Astrocyte of the cerebellum (primary cell): ENCODE data around the gene TK2.

ENCODE experiments used
- DNase-seq: peaks from one replicate; pipeline ENCODE4 v3.0.0-alpha.2; 2011; ENCODE audit warnings: low read depth
- H3K4me3 ChIP-seq: 2 replicates; pipeline ENCODE4 v1.5.1; 2011; ENCODE audit warnings: mild to moderate bottlenecking, low read depth, low read length, moderate library complexity
- in situ Hi-C: cut with HindIII; loops from 2 replicates; pipeline ENCODE4 v1.10.0; 2017; ENCODE audit warnings: low sequenced_read_pairs
- TF ChIP-seq, protein P1 (sequence below): IDR thresholded peaks from 2 replicates; pipeline ENCODE4 v1.5.1; 2012; ENCODE audit warnings: low read length, low read depth, moderate library complexity, mild to moderate bottlenecking; ENCODE audit errors: missing control alignments

TK2 gene

DNA sequence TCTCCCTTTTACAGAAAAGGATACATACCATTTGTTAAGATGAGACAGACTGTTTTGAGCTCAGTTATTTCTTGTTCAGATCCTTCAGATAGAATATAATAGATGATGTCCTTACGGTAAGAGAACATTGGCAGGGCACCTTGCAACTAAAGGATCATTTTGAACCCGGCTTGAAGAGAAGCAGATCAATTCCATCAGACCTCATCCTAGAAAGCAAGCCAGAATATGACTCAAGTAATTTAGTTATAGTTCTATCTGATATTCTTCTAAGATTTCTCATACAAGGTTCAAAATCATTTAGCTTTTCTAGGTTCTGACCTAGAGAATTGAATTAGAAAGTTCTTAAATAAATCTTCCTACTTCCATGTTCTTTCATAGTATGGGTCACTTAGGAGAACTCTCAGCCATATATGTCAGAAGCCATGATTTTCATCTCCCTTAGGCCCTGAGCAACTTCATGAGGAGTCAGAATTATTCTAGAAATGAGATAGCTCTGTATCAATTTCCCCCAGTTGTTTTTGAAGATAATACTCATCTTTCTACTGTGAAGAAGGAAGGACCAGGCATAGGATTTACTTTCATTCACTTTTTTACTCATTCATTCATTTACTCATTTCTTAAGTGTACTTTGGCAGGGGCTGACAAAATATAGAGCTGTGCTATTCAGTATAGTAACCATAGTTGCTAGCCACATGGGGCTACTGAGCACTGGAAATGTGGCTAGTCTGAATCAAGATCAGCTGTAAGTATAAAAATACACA lies 13.8 kb upstream of the TK2 start:
- no peak overlapping the region for H3K4me3 ChIP-seq
- no peak for DNase-seq
- in situ Hi-C loops: no loop called here
- TF ChIP-seq, protein P1, sequence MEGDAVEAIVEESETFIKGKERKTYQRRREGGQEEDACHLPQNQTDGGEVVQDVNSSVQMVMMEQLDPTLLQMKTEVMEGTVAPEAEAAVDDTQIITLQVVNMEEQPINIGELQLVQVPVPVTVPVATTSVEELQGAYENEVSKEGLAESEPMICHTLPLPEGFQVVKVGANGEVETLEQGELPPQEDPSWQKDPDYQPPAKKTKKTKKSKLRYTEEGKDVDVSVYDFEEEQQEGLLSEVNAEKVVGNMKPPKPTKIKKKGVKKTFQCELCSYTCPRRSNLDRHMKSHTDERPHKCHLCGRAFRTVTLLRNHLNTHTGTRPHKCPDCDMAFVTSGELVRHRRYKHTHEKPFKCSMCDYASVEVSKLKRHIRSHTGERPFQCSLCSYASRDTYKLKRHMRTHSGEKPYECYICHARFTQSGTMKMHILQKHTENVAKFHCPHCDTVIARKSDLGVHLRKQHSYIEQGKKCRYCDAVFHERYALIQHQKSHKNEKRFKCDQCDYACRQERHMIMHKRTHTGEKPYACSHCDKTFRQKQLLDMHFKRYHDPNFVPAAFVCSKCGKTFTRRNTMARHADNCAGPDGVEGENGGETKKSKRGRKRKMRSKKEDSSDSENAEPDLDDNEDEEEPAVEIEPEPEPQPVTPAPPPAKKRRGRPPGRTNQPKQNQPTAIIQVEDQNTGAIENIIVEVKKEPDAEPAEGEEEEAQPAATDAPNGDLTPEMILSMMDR: no peak

DNA sequence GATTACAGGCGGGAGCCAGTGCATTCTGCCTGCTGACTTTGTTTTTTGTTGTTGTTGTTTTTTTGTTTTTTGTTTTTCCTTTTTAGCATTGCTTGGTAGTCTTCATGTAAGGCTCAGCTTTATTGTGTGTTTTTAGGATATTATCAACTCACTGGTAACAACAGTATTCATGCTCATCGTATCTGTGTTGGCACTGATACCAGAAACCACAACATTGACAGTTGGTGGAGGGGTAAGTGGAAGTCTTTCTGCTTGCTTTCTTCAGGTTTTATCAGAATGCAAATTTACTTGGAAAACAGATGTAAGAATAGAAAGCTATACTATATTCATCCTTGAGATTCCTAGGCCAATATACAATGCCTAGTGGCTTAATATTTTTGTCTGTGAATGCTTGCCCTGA lies 13.1 kb upstream of the TK2 start:
- DNase-seq: no peak

GRCh38 chr16:66562409-66562808 lies 12.5 kb upstream of the TK2 start:
- TF ChIP-seq, protein P1: no peak
- no peak for DNase-seq
- in situ Hi-C loops: no loop called here
- no peak overlapping the region for H3K4me3 ChIP-seq

More for the DNA sequence above, 13.1 kb upstream of the TK2 start:
- H3K4me3 ChIP-seq: no peak overlapping the region
- TF ChIP-seq, protein P1: no peak
- in situ Hi-C loops: no loop called here

- TF ChIP-seq, protein P1: no peak
These were observed 11.6 kb upstream of the TK2 start for GRCh38 chr16:66561381-66562080.

GRCh38 chr16:66560107-66560506 lies 10.2 kb upstream of the TK2 start:
- TF ChIP-seq, protein P1: no peak
- H3K4me3 ChIP-seq: no peak overlapping the region
- in situ Hi-C loops: no loop called here
- DNase-seq: no peak

More at GRCh38 chr16:66561381-66562080, 11.6 kb upstream of the TK2 start:
- DNase-seq: no peak
- no peak overlapping the region for H3K4me3 ChIP-seq
- in situ Hi-C loops: no loop called here

GRCh38 chr16:66554495-66554894 lies 4.6 kb upstream of the TK2 start:
- TF ChIP-seq, protein P1: no peak
- H3K4me3 ChIP-seq: no peak overlapping the region
- in situ Hi-C loops: no loop called here
- no peak for DNase-seq
